ENCODE data around the gene SOX6.

DNA sequence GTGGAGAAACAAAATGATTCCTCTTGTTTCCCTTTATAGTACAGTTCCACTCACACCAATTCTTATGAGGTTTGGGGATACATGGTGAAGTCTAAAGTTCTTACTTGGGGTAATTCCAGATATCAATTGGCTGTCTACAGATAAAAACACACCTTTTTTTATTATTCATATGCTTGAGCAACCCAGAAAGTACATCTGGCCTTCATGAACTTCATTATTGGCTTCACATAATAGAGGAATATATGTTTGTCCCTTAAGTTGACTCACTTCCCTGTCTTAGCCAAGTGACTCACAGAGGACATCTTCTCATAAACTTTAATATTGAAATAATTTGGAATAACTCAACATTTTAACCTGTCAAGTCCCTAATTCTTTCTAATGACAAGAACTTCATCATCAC lies 36.3 kb upstream of the SOX6 start:
- TF ChIP-seq EZH2 (IDR thresholded peaks at IDR 0.05; ENCODE audit: low read length, missing control alignments): no peak
- TF ChIP-seq, protein P1, sequence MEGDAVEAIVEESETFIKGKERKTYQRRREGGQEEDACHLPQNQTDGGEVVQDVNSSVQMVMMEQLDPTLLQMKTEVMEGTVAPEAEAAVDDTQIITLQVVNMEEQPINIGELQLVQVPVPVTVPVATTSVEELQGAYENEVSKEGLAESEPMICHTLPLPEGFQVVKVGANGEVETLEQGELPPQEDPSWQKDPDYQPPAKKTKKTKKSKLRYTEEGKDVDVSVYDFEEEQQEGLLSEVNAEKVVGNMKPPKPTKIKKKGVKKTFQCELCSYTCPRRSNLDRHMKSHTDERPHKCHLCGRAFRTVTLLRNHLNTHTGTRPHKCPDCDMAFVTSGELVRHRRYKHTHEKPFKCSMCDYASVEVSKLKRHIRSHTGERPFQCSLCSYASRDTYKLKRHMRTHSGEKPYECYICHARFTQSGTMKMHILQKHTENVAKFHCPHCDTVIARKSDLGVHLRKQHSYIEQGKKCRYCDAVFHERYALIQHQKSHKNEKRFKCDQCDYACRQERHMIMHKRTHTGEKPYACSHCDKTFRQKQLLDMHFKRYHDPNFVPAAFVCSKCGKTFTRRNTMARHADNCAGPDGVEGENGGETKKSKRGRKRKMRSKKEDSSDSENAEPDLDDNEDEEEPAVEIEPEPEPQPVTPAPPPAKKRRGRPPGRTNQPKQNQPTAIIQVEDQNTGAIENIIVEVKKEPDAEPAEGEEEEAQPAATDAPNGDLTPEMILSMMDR (conservative IDR thresholded peaks at IDR 0.05 in 1 of 2, IDR thresholded peaks at IDR 0.05 in 1 of 2; ENCODE audit: low read depth in 1 of 2, low read length in 2 of 2): no peak

Data from fibroblast of lung (primary cell).